Measurements from ENCODE around the gene NSFL1C.
"Not testable (repeated sequence)": the region's sequence is repeated elsewhere in the genome, so short reads cannot be mapped to it uniquely, and the experiment has no call there.

NSFL1C gene

DNA sequence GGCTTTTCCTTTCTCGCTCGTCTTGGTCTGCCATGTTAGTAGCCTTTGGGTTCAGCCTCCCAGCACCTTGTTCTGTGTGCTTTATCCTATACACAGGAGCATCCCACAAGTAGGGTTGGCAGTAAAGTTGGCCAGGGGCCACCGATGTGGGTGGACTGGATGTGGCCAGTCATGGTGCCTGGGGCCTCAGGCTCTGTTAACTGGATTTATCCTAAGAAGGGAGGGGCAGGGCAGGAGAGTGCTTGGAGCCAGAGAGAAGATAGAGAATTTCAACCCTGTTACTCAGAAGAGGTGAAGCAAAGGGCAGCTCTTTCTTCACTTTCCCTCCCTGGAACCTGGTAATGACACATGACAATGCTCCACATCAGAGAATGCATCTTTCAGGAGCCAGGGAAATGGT is 38.7 kb upstream of the NSFL1C start:
- TF ChIP-seq, protein P1, sequence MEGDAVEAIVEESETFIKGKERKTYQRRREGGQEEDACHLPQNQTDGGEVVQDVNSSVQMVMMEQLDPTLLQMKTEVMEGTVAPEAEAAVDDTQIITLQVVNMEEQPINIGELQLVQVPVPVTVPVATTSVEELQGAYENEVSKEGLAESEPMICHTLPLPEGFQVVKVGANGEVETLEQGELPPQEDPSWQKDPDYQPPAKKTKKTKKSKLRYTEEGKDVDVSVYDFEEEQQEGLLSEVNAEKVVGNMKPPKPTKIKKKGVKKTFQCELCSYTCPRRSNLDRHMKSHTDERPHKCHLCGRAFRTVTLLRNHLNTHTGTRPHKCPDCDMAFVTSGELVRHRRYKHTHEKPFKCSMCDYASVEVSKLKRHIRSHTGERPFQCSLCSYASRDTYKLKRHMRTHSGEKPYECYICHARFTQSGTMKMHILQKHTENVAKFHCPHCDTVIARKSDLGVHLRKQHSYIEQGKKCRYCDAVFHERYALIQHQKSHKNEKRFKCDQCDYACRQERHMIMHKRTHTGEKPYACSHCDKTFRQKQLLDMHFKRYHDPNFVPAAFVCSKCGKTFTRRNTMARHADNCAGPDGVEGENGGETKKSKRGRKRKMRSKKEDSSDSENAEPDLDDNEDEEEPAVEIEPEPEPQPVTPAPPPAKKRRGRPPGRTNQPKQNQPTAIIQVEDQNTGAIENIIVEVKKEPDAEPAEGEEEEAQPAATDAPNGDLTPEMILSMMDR (IDR thresholded peaks at IDR 0.05; ENCODE audit: borderline replicate concordance, control extremely low read depth, extremely low read depth, insufficient read depth, missing control alignments) = no peak
- in situ Hi-C loops (cut with MboI; ENCODE audit: low sequenced_read_pairs, unreplicated experiment) = no loop called here
- no peak for DNase-seq (ENCODE audit: low spot score)

DNA sequence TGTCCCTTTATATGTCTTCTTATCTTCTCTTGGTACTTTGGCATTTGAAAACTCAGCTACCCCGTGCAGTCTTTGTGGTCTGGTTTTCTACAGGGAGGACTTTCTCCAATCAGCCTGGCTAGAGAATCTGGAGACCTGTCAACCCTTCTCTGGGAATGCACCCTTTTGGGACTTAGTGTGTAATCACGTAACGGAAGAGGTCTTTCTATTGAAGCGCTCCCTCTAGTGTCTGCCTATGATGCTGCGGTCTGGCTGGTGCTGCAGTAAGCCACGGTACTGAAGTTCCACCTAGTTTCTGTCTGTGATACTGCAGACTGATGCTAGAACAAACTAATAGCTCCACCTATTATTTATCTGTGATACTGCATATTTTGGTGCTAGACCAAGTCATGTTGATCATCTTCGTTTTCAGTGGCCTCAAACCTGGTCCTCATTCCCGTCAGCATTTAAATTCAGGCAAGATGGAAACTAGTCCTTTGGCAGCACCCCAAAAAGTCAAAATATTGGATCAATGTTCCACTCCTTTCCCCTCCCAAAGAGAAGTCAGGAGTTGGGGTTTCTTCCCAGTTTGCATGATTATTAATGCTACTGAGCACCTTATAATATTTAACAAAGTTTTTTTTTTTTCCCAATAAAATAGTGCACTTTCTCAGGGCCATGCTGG is 37.0 kb upstream of the NSFL1C start:
- TF ChIP-seq, protein P1 (IDR thresholded peaks at IDR 0.05; ENCODE audit: borderline replicate concordance, control extremely low read depth, extremely low read depth, insufficient read depth, missing control alignments) = peak; percentile 96
- DNase-seq (ENCODE audit: low spot score) = peak; percentile 77
- in situ Hi-C loops (cut with MboI; ENCODE audit: low sequenced_read_pairs, unreplicated experiment) = no loop called here

DNA sequence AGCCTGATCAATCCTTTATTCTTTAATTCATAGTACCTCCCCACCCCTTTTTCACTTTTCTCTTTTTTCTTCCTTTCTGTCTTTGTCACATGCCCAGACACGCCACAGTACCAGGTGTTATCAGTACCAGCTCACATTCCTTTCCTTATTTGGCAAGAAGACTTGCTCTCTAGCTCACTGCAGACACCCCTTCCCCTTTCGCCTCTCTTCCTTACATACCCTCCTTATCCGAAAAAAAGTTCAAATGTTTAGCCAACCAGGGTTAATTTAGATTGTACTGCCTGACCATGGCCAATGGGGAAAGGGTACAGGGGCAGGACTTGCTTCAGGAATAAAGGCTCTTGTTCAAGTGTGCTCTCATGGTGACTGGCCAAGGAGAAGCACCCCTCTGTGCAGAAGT is 33.8 kb upstream of the NSFL1C start:
- DNase-seq (ENCODE audit: low spot score) = no peak
- TF ChIP-seq, protein P1 (IDR thresholded peaks at IDR 0.05; ENCODE audit: borderline replicate concordance, control extremely low read depth, extremely low read depth, insufficient read depth, missing control alignments) = no peak
- in situ Hi-C loops (cut with MboI; ENCODE audit: low sequenced_read_pairs, unreplicated experiment) = no loop called here

DNA sequence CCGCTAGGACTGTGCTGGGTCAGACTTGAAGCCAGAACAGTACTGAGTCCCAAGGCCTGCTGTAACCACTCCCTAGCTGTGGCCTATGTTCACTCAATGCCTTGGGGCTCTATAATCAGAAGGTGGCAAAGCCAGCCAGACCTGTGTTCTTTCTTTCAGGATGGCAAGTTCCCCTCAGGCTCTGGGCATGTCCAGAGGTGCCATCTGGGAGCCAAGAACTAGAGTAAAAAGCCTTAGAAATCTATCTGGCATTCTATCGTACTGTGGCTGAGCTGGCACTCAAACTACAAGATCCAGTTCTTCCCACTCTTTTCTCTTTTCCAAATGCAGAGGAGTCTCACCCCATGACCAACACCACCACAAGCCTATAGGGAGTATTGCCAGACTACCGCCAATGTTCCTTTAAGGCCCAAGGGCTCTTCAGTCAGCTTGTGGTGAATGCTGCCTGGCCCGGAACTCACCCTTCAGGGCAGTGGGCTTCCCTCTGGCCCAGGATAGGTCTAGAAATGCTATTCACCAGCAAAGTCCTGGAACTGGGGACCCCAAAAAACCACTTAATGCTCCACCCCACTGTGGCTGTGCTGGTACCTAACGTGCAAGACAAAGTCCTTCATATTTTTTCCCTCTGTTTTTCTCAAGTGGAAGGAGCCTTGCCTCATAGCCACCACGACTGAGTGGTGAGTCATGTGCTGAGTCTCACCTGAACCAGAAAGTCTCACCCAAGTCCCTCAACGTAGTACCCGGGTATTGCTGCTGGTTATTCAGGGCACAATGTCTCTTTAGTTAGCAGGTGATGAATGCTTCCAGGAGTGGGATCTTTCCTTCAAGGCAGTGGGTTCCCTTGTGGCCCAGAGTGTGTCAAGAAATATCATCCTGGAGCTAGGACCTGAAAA is 33.1 kb upstream of the NSFL1C start:
- in situ Hi-C loops (cut with MboI; ENCODE audit: low sequenced_read_pairs, unreplicated experiment) = no loop called here
- no peak for DNase-seq (ENCODE audit: low spot score)

DNA sequence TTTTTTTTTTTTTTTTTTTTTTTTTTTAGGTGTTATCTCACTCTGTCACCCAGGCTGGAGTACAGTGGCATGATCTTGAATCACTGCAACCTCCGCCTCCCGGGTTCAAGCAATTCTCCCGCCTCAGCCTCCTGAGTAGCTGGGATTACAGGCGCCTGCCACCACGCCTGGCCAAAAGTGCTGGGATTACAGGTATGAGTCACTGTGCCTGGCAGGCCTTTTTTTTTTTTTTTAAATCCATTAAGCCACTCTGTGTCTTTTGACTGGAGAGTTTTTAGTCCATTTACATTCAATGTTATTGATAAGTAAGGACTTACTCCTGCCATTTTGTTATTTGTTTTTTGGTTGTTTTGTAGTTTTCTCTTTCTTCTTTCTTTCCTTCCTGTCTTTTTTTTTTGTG is 30.7 kb upstream of the NSFL1C start:
- in situ Hi-C loops (cut with MboI; ENCODE audit: low sequenced_read_pairs, unreplicated experiment); DNase-seq (ENCODE audit: low spot score): not testable (repeated sequence)

More for the DNA sequence above, 33.1 kb upstream of the NSFL1C start:
- TF ChIP-seq, protein P1 (IDR thresholded peaks at IDR 0.05; ENCODE audit: borderline replicate concordance, control extremely low read depth, extremely low read depth, insufficient read depth, missing control alignments) = no peak

DNA sequence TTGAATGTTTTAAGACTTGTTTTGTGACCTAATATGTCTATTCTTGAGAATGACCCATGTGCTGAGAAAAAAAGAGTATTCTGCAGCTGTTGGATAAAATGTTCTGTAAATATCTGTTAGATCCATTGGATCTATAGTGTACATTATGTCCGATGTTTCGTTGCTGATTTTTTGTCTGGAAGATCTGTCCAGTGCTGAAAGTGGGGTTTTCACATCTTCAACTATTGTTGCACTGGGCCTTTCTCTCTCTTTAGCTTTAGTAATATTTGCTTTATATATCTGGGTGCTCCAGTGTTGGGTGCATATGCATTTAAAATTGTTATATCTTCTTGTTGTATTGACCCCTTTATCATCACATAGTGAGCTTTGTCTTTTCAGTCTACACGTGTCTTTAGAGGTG is 30.3 kb upstream of the NSFL1C start:
- TF ChIP-seq, protein P1 (IDR thresholded peaks at IDR 0.05; ENCODE audit: borderline replicate concordance, control extremely low read depth, extremely low read depth, insufficient read depth, missing control alignments) = no peak
- DNase-seq (ENCODE audit: low spot score) = no peak
- in situ Hi-C loops (cut with MboI; ENCODE audit: low sequenced_read_pairs, unreplicated experiment) = no loop called here

DNA sequence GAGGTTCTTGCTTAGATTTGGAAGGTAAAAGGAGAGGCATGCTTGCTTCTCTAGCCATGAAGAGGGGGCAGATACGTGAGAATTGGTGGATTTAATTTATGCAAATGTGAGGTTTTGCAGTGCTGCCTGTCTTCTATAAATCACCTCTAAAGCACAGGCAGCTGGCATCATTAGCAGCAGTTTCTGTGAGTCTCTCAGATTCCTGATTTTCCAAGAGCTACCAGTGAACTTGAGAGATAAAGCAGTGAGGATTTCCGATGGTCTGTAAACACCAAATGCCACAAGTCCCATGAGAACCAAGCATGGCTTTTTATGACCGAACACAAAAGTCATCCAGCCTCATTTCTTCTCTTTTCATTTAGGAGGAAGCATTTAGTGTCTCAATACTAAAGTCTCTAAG is 27.8 kb upstream of the NSFL1C start:
- no peak for DNase-seq (ENCODE audit: low spot score)
- in situ Hi-C loops (cut with MboI; ENCODE audit: low sequenced_read_pairs, unreplicated experiment) = no loop called here
- TF ChIP-seq, protein P1 (IDR thresholded peaks at IDR 0.05; ENCODE audit: borderline replicate concordance, control extremely low read depth, extremely low read depth, insufficient read depth, missing control alignments) = no peak

Measured in GM13976 (cell line).